Caco-2 (cell line): ENCODE measurements around the gene CREB5. TPM values are rescaled to one million over a fixed set of nuclear protein-coding genes. Genes with fewer than 3 reads are reported as not detected.
"Not testable (repeated sequence)": the region's sequence is repeated elsewhere in the genome, so short reads cannot be mapped to it uniquely, and the experiment has no call there.

Source experiments
- BruUV-seq: library from RNA; stranded (reverse); fragments of 400-500 nt; replicated peaks from 2 replicates; lab custom pipeline; 2021; lab: Mats Ljungman, UMichigan
- CTCF ChIA-PET: fragments of 300-600 bp; sonication (Branson Sonifier 250); formaldehyde crosslinking; loops from one replicate; lab custom pipeline; 2022; ENCODE audit warnings: antibody characterized with exemption; lab: Charles Lee
- POLR2A ChIA-PET: fragments of 300-600 bp; sonication (Branson Sonifier 250); formaldehyde crosslinking; loops from one replicate; lab custom pipeline; 2022; ENCODE audit warnings: antibody characterized with exemption; lab: Charles Lee
- DNase-seq, 2 experiments: peaks; one replicate each; pipeline versions ENCODE4 v3.0.0 to v3.0.0-alpha.2; 2020 to 2022
- H3K27me3 ChIP-seq: replicated peaks from 2 replicates; pipeline ENCODE4 v1.6.0; 2011; ENCODE audit warnings: low read length; ENCODE audit not compliant: control insufficient read depth, insufficient read depth
- H3K36me3 ChIP-seq: 2 replicates; pipeline ENCODE4 v1.5.1; 2011; ENCODE audit warnings: low read length; ENCODE audit not compliant: control insufficient read depth, insufficient read depth
- H3K4me1 ChIP-seq: fragments of 250-450 bp; sonication (Bioruptor Pico); 2 replicates; pipeline ENCODE4 v1.5.1; 2020; ENCODE audit warnings: mild to moderate bottlenecking
- H3K4me3 ChIP-seq: 2 replicates; pipeline ENCODE4 v1.5.1; 2011; ENCODE audit warnings: low read depth, mild to moderate bottlenecking, control low read depth, low read length
- H3K9me3 ChIP-seq: fragments of 250-450 bp; sonication (Bioruptor Pico); 2 replicates; pipeline ENCODE4 v1.5.1; 2020; ENCODE audit warnings: mild to moderate bottlenecking, moderate library complexity
- H3K27ac Mint-ChIP-seq: one replicate; pipeline ENCODE4 v1.8.0; 2022; ENCODE audit warnings: mixed read lengths; ENCODE audit not compliant: unreplicated experiment
- H3K27me3 Mint-ChIP-seq: one replicate; pipeline ENCODE4 v1.8.0; 2022; ENCODE audit warnings: mixed read lengths; ENCODE audit not compliant: insufficient read depth, unreplicated experiment
- H3K36me3 Mint-ChIP-seq: one replicate; pipeline ENCODE4 v1.8.0; 2022; ENCODE audit warnings: mild to moderate bottlenecking, mixed read lengths; ENCODE audit not compliant: insufficient read depth, unreplicated experiment
- H3K4me1 Mint-ChIP-seq: one replicate; pipeline ENCODE4 v1.8.0; 2022; ENCODE audit warnings: low read depth, mixed read lengths; ENCODE audit not compliant: unreplicated experiment
- H3K4me3 Mint-ChIP-seq: one replicate; pipeline ENCODE4 v1.8.0; 2022; ENCODE audit warnings: mild to moderate bottlenecking, moderate library complexity, mixed read lengths; ENCODE audit not compliant: unreplicated experiment
- H3K9me3 Mint-ChIP-seq: one replicate; pipeline ENCODE4 v1.8.0; 2022; ENCODE audit warnings: mixed read lengths; ENCODE audit not compliant: unreplicated experiment
- intact Hi-C: fragments of 100-400 bp; cut with micrococcal nuclease; formaldehyde crosslinking; loops from one replicate; pipeline ENCODE4 v1.10.0; 2022; ENCODE audit not compliant: unreplicated experiment
- total RNA-seq: library from RNA; stranded (reverse); gene quantifications from 2 replicates; pipeline ENCODE4 v1.2.3, GENCODE V29; 2022
- TF ChIP-seq, protein P1 (sequence below), 2 experiments: fragments of 200-600 bp in 1 of 2; IDR thresholded peaks; 1 replicate in 1 of 2; 2 replicates in 1 of 2; pipeline versions ENCODE4 v1.5.1 to v1.8.0; 2011 to 2022; ENCODE audit warnings: antibody characterized with exemption in 1 of 2, control low read depth in 1 of 2, inconsistent platforms in 1 of 2, low read depth in 1 of 2, low read length in 1 of 2, mild to moderate bottlenecking in 1 of 2, moderate library complexity in 1 of 2; ENCODE audit not compliant: insufficient read depth in 1 of 2, severe bottlenecking in 1 of 2, unreplicated experiment in 1 of 2

CREB5 gene
- total RNA-seq, 1 experiment from 2014 or later = 9.1 TPM

GRCh38 chr7:28551331-28551730 lies 139.0 kb downstream of the CREB5 start:
- H3K36me3 Mint-ChIP-seq = no peaks in the 10 kb centered on the region
- no peak overlapping the region for H3K27ac Mint-ChIP-seq
- H3K27me3 ChIP-seq = no peaks in the 10 kb centered on the region
- H3K9me3 Mint-ChIP-seq = no peaks in the 10 kb centered on the region
- BruUV-seq = no TSS peak
- H3K4me3 Mint-ChIP-seq = no peak overlapping the region
- no peaks in the 10 kb centered on the region for H3K4me1 Mint-ChIP-seq
- H3K4me3 ChIP-seq = no peak overlapping the region
- POLR2A ChIA-PET = no interaction called here
- intact Hi-C loops = no loop called here
- CTCF ChIA-PET = no interaction called here
- no peaks in the 10 kb centered on the region for H3K27me3 Mint-ChIP-seq
- H3K4me1 ChIP-seq = no peaks in the 10 kb centered on the region
- TF ChIP-seq, protein P1, sequence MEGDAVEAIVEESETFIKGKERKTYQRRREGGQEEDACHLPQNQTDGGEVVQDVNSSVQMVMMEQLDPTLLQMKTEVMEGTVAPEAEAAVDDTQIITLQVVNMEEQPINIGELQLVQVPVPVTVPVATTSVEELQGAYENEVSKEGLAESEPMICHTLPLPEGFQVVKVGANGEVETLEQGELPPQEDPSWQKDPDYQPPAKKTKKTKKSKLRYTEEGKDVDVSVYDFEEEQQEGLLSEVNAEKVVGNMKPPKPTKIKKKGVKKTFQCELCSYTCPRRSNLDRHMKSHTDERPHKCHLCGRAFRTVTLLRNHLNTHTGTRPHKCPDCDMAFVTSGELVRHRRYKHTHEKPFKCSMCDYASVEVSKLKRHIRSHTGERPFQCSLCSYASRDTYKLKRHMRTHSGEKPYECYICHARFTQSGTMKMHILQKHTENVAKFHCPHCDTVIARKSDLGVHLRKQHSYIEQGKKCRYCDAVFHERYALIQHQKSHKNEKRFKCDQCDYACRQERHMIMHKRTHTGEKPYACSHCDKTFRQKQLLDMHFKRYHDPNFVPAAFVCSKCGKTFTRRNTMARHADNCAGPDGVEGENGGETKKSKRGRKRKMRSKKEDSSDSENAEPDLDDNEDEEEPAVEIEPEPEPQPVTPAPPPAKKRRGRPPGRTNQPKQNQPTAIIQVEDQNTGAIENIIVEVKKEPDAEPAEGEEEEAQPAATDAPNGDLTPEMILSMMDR (IDR thresholded peaks at IDR 0.05; ENCODE audit: insufficient read depth in 1 of 2, low read depth in 1 of 2, low read length in 1 of 2, severe bottlenecking in 1 of 2, unreplicated experiment in 1 of 2) = no peak
- no peaks in the 10 kb centered on the region for H3K36me3 ChIP-seq
- no peak for DNase-seq
- no peaks in the 10 kb centered on the region for H3K9me3 ChIP-seq

GRCh38 chr7:28551766-28552165 lies 139.4 kb downstream of the CREB5 start:
- POLR2A ChIA-PET, H3K36me3 Mint-ChIP-seq, CTCF ChIA-PET, BruUV-seq, H3K4me3 ChIP-seq, H3K27me3 Mint-ChIP-seq, H3K27ac Mint-ChIP-seq, H3K4me3 Mint-ChIP-seq, H3K4me1 Mint-ChIP-seq, H3K27me3 ChIP-seq, H3K9me3 Mint-ChIP-seq, DNase-seq, H3K4me1 ChIP-seq, H3K36me3 ChIP-seq, intact Hi-C loops, H3K9me3 ChIP-seq: not testable (repeated sequence)

- ChIA-PET POLR2A (no interaction called here), CTCF (no interaction called here)
- peaks cover under 1% of the 10 kb centered on the region for H3K4me1 Mint-ChIP-seq
- no peak overlapping the region for H3K27ac Mint-ChIP-seq
- no peak overlapping the region for H3K4me3 Mint-ChIP-seq
- H3K4me3 ChIP-seq = no peak overlapping the region
- TF ChIP-seq, protein P1 (IDR thresholded peaks at IDR 0.05; ENCODE audit: insufficient read depth in 1 of 2, low read depth in 1 of 2, low read length in 1 of 2, severe bottlenecking in 1 of 2, unreplicated experiment in 1 of 2) = no peak
- H3K4me1 ChIP-seq = no peaks in the 10 kb centered on the region; the same call in 1 of the 2 replicates
- no peaks in the 10 kb centered on the region for H3K36me3 Mint-ChIP-seq
- H3K9me3 Mint-ChIP-seq = peaks cover 4% of the 10 kb centered on the region
- DNase-seq = no peak
- no peaks in the 10 kb centered on the region for H3K9me3 ChIP-seq
- intact Hi-C loops = no loop called here
- H3K36me3 ChIP-seq = no peaks in the 10 kb centered on the region
- no peaks in the 10 kb centered on the region for H3K27me3 Mint-ChIP-seq
- no TSS peak for BruUV-seq
- no peaks in the 10 kb centered on the region for H3K27me3 ChIP-seq
These were observed 142.6 kb downstream of the CREB5 start for GRCh38 chr7:28554802-28555471.
